GM21737 (cell line): ENCODE measurements around the gene KIF6.
A peak's percentile ranks its signal among the peaks of the same experiment; 100 is the strongest.

Source experiments
- ATAC-seq: cut with Tn5 transposase; IDR thresholded peaks from one replicate; pipeline ENCODE4 v1.9.1; 2021; ENCODE audit warnings: mild to moderate bottlenecking, moderate library complexity; ENCODE audit not compliant: unreplicated experiment

KIF6 gene

GRCh38 chr6:39666706-39667489 is 58.3 kb downstream of the KIF6 start:
- ATAC-seq, result no peak

DNA sequence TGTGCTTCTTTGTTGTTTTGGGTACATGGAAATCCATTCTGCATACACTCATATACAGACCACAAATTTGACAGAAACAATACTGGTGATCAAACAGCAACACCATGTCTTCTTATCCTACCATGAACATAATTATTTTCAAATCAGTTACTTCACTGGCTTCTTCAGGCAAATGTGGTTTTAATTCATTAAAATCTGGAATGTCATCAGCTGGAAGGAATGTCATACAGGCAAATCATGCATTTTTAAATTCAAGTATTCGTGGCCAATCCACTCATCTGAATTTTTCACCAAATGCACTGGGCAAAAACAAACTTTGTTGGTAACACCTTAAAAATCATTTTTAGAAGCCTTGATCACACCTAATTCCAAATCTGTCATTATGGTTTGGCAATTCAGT is 59.3 kb downstream of the KIF6 start:
- ATAC-seq, result no peak

DNA sequence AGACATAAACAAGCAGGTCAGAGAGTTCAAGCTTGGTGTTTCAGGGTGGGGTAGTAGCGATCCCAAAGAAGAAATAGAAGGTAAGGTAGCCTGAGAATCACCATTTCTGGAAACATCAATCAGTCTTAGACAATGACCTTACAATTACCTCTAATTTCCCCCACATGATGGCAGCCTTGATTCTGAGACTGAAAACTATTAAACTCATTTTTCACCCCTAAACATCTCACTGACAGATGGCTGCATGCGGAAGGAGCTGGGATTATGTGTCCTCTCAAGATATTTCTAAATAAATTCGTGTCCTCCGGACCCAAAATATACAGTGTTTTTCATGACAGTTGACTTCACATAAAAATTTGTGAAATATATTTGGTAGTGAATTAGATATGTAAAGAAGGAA is 61.0 kb downstream of the KIF6 start:
- no peak for ATAC-seq

- no peak for ATAC-seq
These were observed 67.7 kb downstream of the KIF6 start for GRCh38 chr6:39657355-39658135.

GRCh38 chr6:39654121-39654520 is 71.1 kb downstream of the KIF6 start:
- no peak for ATAC-seq

GRCh38 chr6:39653612-39654011 is 71.6 kb downstream of the KIF6 start:
- no peak for ATAC-seq

DNA sequence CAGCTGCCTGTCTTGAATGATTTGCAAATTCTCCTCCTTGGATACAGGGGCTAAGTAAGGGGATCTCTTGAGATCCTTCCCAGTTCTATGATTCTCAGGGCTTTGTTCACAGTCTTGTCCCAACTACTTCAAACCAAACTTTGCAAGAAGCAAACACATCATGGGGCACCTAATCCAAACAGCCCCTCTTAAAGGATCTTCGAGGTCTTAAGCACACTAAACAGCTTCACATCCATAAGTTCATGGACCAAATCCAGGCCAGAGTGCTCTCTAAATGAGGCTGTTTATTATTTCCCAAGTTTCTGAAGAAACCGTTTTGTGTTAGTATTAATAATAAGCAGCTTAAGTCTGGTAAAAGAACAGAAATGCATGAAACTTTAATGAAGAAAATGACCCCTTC is 75.2 kb downstream of the KIF6 start:
- no peak for ATAC-seq

- no peak for ATAC-seq
These were observed 78.3 kb downstream of the KIF6 start for GRCh38 chr6:39646751-39647420.

- no peak for ATAC-seq
These were observed 82.9 kb downstream of the KIF6 start for GRCh38 chr6:39642270-39642669.

DNA sequence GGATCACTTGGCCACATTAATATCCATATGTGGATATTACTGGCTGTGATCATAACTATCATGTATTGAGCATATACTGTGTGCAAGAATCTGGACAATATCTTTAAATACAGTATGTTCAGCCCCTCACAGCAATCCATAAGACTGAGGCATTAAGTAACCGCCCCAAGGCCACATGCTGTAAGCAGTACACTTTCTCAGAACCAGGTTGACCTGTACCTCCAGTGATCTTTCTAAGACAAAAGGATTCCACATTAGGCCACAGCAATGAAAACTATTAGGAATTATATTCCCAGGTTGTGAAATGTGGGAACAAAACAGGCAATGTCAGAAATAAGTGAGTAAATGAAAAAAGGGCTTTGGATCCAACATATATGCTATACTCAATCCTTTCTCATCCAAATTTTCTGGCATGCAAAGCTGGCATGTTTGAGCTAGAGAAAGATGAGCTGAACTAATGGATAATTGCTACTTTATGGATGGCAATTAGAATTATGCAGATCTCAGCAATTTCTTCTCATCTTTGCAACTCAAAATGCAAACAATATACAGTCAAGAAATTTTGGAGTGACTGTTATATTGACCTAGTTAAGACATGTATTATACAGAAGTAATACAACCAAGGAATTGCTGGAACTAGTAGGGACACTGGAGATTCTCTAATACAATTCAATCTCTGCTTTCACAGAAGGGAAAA is 86.9 kb downstream of the KIF6 start:
- no peak for ATAC-seq

DNA sequence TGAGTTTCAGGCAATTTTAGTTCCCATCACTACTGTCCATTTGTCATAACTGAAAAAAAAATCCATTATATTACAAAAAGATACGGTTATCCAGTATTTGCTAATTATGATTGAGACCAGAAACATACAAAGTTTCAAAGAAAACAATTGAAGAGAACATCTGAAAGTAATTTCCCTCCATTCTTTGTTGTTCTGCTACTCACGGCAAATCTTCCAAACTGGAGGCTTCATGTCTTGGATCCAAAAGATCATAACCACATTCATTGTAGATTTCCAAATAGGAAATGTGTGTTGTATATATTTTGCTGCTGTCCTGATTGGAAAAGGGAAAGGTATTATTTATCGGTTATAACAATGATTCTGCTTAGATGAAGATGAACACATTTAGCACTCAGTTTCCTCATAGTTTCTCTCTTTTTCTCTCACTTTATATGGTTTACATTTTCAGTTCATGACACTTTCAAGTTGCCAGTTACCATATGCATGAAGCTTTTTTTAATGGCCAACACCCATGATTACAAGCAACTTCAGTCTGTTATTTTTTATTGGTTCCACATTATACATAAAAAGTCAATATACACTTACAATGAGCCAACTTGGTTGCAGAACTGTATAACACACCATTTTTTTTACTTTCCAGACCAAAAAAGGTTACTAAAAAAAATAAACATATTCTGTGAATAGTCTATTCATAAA is 90.4 kb downstream of the KIF6 start:
- no peak for ATAC-seq

DNA sequence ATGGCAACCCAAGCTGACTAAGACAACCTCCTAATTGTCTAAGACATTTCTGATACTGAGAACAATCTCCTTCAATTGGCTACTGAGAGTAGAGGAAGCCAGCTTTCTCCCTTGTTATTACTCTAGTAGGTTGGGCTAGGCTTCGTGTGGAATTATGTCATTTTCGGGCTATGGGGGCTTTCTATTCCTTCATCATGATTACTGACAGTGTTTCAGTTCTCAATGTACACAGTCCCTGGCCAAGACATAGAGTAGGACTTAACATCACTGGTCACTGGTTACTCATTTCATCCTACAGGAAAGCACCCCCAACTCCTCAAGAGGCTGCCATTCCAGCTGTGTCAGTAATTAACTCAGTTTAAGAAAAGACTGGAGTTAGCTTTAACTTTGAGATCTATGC is 100.0 kb downstream of the KIF6 start:
- ATAC-seq, result no peak

GRCh38 chr6:39623750-39624149 is 101.5 kb downstream of the KIF6 start:
- ATAC-seq, result no peak

GRCh38 chr6:39617520-39617919 is 107.7 kb downstream of the KIF6 start:
- ATAC-seq, result no peak

DNA sequence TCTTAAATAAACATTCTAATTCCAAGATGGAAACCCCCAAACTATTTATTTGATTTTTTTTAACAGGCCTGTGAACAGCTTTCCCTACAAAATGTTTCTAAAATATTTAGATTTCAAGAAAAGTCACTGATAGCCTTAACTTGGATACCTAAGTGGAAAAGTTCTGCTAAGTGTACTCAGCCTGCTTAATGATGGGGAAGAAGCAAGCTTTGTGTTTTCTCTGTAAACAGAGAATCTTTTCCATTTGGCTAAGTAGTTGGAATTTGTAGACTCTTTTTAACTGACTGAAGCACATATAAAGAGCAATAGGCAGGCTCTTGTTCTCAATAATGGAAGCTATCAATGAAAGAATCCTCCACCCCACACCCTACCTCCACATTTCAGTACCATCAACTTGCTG is 108.2 kb downstream of the KIF6 start:
- ATAC-seq, result no peak

DNA sequence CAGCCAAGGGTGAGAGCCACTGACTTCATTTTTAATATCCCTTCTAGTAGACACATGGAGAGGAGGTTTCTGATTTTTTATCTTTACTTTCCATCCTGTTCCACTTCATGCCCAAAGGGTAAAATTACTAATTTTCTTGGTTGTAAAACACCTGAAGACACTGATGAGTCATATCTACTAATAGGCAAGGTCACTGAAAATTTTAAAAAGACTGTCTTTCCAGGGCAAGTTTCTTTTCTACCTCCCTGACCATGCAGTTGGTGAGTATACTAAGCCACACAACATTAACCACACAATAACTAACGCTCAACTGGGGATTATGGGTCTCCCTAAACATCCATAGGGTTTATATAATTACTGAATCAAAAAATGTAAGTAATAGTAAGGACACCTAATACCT is 109.6 kb downstream of the KIF6 start:
- no peak for ATAC-seq

GRCh38 chr6:39614393-39614950 is 110.7 kb downstream of the KIF6 start:
- ATAC-seq, result no peak

DNA sequence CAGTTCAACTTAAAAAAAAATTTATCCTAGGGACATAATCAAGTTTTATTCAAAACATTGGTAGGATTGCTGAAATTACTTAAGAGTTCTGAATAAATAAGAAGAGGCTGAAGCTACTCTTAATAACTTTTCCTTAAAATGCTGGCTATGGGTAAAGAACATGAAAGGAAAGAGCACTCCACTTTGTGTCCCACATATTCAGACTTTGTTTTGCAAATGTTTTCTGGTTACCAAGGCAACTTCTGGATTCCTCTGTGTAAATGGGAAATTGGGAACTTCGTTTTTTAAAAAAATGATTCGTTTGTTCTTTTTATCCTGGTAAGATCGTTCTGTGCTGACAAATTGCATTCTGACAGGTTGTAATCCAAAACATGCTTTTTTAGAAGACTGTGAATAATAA is 115.0 kb downstream of the KIF6 start:
- ATAC-seq, result no peak

DNA sequence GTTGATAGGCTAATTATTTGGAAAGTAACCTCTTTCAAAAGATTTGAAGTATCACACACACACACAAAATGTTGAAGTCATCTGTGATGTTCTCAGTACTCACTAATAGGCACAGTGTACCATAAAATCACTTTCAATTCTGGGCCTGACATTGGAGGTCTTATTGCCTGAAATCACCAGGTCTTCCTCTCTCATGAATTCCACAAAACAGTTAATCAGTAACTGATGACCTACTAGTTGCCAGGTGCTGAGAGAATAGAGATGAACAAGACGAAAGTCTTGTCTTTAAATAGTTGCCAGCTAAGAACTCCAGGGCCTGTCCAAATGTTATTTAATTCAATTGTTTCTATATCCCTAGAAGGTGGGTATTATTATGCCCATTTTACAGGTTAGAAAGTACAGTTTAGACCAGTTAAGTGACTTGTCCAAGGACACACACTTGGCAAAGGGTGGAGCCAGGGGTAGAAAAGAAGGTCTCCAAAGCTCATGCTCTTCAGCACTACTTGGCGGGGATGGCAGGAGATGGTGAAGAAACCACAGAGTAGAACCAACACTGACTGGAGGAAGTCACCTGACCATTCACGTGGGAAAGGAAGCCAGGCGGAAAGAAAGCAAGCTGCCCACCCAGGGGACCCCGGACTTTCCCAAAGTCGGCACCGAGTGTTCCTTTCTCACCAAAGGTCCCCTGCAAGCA is 116.4 kb downstream of the KIF6 start:
- peak; percentile 78 for ATAC-seq
